HEK293 (cell line): Measurements from ENCODE around the gene ARMC7.

Experiments
- AEBP2 ChIP-seq: fragments of 450-650 bp; formaldehyde crosslinking; IDR thresholded peaks from 2 replicates; pipeline ENCODE4 v1.5.1; 2016; ENCODE audit warnings: missing biosample characterization, missing genetic modification characterization, borderline replicate concordance
- GLIS2 ChIP-seq: fragments of 450-650 bp; formaldehyde crosslinking; IDR thresholded peaks from 2 replicates; pipeline ENCODE4 v1.5.1; 2016; ENCODE audit warnings: missing biosample characterization, missing genetic modification characterization
- HIC1 ChIP-seq: fragments of 450-650 bp; formaldehyde crosslinking; IDR thresholded peaks from 2 replicates; pipeline ENCODE4 v1.5.1; 2016; ENCODE audit warnings: missing biosample characterization, missing genetic modification characterization
- HOXC10 ChIP-seq: sonication (generic); formaldehyde crosslinking; IDR thresholded peaks from 2 replicates; pipeline ENCODE4 v1.8.1; 2023; ENCODE audit warnings: mild to moderate bottlenecking, missing genetic modification reagents
- MYNN ChIP-seq: fragments of 450-650 bp; formaldehyde crosslinking; IDR thresholded peaks from 2 replicates; pipeline ENCODE4 v1.5.1; 2016; ENCODE audit warnings: missing biosample characterization, missing genetic modification characterization, borderline replicate concordance
- PRDM2 ChIP-seq: fragments of 450-650 bp; formaldehyde crosslinking; IDR thresholded peaks from 2 replicates; pipeline ENCODE4 v1.5.1; 2016; ENCODE audit warnings: missing biosample characterization, missing genetic modification characterization, borderline replicate concordance
- REPIN1 ChIP-seq: fragments of 450-650 bp; formaldehyde crosslinking; IDR thresholded peaks from 2 replicates; pipeline ENCODE4 v1.5.1; 2017; ENCODE audit warnings: missing biosample characterization, missing genetic modification characterization, low read depth
- ZBTB44 ChIP-seq: fragments of 450-650 bp; IDR thresholded peaks from 2 replicates; pipeline ENCODE4 v1.5.1; 2018; ENCODE audit warnings: missing biosample characterization, mild to moderate bottlenecking, missing genetic modification characterization
- ZEB2 ChIP-seq: fragments of 450-650 bp; formaldehyde crosslinking; IDR thresholded peaks from 2 replicates; pipeline ENCODE4 v1.5.1; 2016; ENCODE audit warnings: missing biosample characterization, missing genetic modification characterization
- ZNF112 ChIP-seq: fragments of 450-650 bp; formaldehyde crosslinking; IDR thresholded peaks from 2 replicates; pipeline ENCODE4 v1.5.0; 2017; ENCODE audit warnings: missing biosample characterization, missing genetic modification characterization
- ZNF114 ChIP-seq: fragments of 450-650 bp; formaldehyde crosslinking; IDR thresholded peaks from 2 replicates; pipeline ENCODE4 v1.5.0; 2017; ENCODE audit warnings: missing biosample characterization, missing genetic modification characterization
- ZNF132 ChIP-seq: fragments of 450-650 bp; formaldehyde crosslinking; IDR thresholded peaks from 2 replicates; pipeline ENCODE4 v1.5.1; 2017; ENCODE audit warnings: missing biosample characterization, missing genetic modification characterization, borderline replicate concordance
- ZNF18 ChIP-seq: fragments of 450-650 bp; formaldehyde crosslinking; IDR thresholded peaks from 2 replicates; pipeline ENCODE4 v1.5.1; 2016; ENCODE audit warnings: missing biosample characterization, missing genetic modification characterization
- ZNF214 ChIP-seq: fragments of 450-650 bp; formaldehyde crosslinking; IDR thresholded peaks from 2 replicates; pipeline ENCODE4 v1.5.1; 2017; ENCODE audit warnings: missing biosample characterization, mild to moderate bottlenecking, missing genetic modification characterization, borderline replicate concordance
- ZNF280C ChIP-seq: fragments of 450-650 bp; formaldehyde crosslinking; IDR thresholded peaks from 2 replicates; pipeline ENCODE4 v1.5.1; 2016; ENCODE audit warnings: missing biosample characterization, missing genetic modification characterization
- ZNF350 ChIP-seq: fragments of 450-650 bp; formaldehyde crosslinking; IDR thresholded peaks from 2 replicates; pipeline ENCODE4 v1.5.0; 2017; ENCODE audit warnings: missing biosample characterization, mild to moderate bottlenecking, missing genetic modification characterization
- ZNF37A ChIP-seq: fragments of 450-650 bp; IDR thresholded peaks from 2 replicates; pipeline ENCODE4 v1.5.1; 2018; ENCODE audit warnings: missing biosample characterization, missing genetic modification characterization
- ZNF48 ChIP-seq: fragments of 450-650 bp; formaldehyde crosslinking; IDR thresholded peaks from 2 replicates; pipeline ENCODE4 v1.5.1; 2016; ENCODE audit warnings: missing biosample characterization, missing genetic modification characterization
- ZNF501 ChIP-seq: fragments of 450-650 bp; formaldehyde crosslinking; IDR thresholded peaks from 2 replicates; pipeline ENCODE4 v1.5.1; 2016; ENCODE audit warnings: missing biosample characterization, missing genetic modification characterization
- ZNF560 ChIP-seq: fragments of 450-650 bp; formaldehyde crosslinking; IDR thresholded peaks from 2 replicates; pipeline ENCODE4 v1.5.1; 2017; ENCODE audit warnings: missing biosample characterization, missing genetic modification characterization, borderline replicate concordance
- ZNF585B ChIP-seq: fragments of 450-650 bp; formaldehyde crosslinking; IDR thresholded peaks from 2 replicates; pipeline ENCODE4 v1.5.1; 2016; ENCODE audit warnings: missing biosample characterization, missing genetic modification characterization
- ZNF830 ChIP-seq: fragments of 450-650 bp; IDR thresholded peaks from 2 replicates; pipeline ENCODE4 v1.5.0; 2018; ENCODE audit warnings: missing biosample characterization, missing genetic modification characterization, low read depth, mild to moderate bottlenecking, moderate library complexity
- ZNF843 ChIP-seq: fragments of 450-650 bp; formaldehyde crosslinking; IDR thresholded peaks from 2 replicates; pipeline ENCODE4 v1.5.1; 2016; ENCODE audit warnings: missing biosample characterization, missing genetic modification characterization

ARMC7 gene

GRCh38 chr17:75105126-75106080, 4.4 kb upstream of the ARMC7 start (continued):
- TF ChIP-seq ZNF18 = peak; percentile 92
- TF ChIP-seq ZNF112 (tag by site-specific recombination) = no peak
- TF ChIP-seq GLIS2 (tag by site-specific recombination) = peak; percentile 40; the same call in 1 of the 2 replicates
- TF ChIP-seq ZNF37A (tag by site-specific recombination) = no peak
- no peak for TF ChIP-seq ZNF280C
- peak; percentile 70; the same call in 1 of the 2 replicates for TF ChIP-seq ZBTB44 (tag by site-specific recombination)
- TF ChIP-seq ZNF585B = no peak
- TF ChIP-seq ZNF843 (tag by site-specific recombination) = peak; percentile 99
- no peak for TF ChIP-seq MYNN (tag by site-specific recombination)
- no peak for TF ChIP-seq PRDM2 (tag by site-specific recombination)
- no peak for TF ChIP-seq HIC1 (tag by site-specific recombination)
- no peak for TF ChIP-seq ZNF114 (tag by site-specific recombination)
- TF ChIP-seq ZNF350 (tag by site-specific recombination) = no peak
- no peak for TF ChIP-seq ZNF560 (tag by site-specific recombination)
- no peak for TF ChIP-seq AEBP2
- TF ChIP-seq ZNF501 (tag by site-specific recombination) = 0 out of 2 replicates have a peak, but pooled peaks have one; percentile 16
- no peak for TF ChIP-seq ZNF48 (tag by site-specific recombination)
- no peak for TF ChIP-seq ZNF214
- no peak for TF ChIP-seq REPIN1 (tag by site-specific recombination)
- TF ChIP-seq ZNF132 = no peak
- peak; percentile 85 for TF ChIP-seq ZEB2 (tag by site-specific recombination)
- TF ChIP-seq ZNF830 (tag by site-specific recombination) = no peak
- no peak for TF ChIP-seq HOXC10
